Uterus (tissue), 2 donors: ENCODE data around the gene PIAS2.

Source experiments
- POLR2A ChIP-seq, 2 donors: fragments of 450-650 bp; IDR thresholded peaks; one replicate each; pipeline ENCODE4 v1.6.1; 2016; ENCODE audit warnings: antibody characterized with exemption in 2 of 2, mild to moderate bottlenecking in 1 of 2, moderate library complexity in 1 of 2
- TF ChIP-seq, protein P1 (sequence below), 4 experiments: fragments of 200-600 bp in 2 of 4; fragments of 450-650 bp in 2 of 4; sonication (generic) in 2 of 4; IDR thresholded peaks; one replicate each; pipeline ENCODE4 v1.5.1; 2016 to 2019; ENCODE audit warnings: antibody characterized with exemption in 4 of 4, mild to moderate bottlenecking in 2 of 4, moderate library complexity in 1 of 4

DNA sequence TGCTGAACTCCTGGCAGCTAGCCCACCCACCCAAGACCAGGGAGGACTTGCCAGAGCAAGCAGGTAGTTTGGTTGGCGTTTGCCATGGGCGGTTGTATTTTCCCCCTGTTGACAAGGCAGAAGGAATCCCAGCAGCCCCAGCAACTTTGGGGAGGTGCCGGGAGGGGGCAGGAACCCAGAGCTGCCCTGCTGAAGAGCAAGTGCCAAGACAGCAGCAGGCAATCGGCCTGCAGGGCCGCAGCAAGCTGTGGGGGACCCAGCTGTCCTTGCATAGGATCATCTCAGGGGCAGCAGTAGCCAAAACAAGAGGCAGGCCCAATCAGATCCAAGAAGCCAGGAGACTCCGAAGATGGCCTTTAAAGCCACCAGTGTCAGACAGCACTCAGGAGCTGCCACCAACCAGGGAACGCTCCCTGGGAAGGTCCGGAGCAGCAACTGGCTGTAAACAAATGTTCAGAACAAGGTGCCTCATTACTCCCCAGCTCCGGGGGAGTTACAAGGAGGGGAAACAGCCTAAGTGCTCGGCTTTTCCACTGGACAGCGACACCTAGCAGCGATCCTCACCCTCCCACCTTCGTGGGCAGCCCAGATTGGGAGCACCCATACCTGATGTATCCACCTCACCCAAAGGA is 162.5 kb downstream of the PIAS2 start:
- TF ChIP-seq, protein P1, sequence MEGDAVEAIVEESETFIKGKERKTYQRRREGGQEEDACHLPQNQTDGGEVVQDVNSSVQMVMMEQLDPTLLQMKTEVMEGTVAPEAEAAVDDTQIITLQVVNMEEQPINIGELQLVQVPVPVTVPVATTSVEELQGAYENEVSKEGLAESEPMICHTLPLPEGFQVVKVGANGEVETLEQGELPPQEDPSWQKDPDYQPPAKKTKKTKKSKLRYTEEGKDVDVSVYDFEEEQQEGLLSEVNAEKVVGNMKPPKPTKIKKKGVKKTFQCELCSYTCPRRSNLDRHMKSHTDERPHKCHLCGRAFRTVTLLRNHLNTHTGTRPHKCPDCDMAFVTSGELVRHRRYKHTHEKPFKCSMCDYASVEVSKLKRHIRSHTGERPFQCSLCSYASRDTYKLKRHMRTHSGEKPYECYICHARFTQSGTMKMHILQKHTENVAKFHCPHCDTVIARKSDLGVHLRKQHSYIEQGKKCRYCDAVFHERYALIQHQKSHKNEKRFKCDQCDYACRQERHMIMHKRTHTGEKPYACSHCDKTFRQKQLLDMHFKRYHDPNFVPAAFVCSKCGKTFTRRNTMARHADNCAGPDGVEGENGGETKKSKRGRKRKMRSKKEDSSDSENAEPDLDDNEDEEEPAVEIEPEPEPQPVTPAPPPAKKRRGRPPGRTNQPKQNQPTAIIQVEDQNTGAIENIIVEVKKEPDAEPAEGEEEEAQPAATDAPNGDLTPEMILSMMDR (IDR thresholded peaks at IDR 0.05) = no peak
- no peak for TF ChIP-seq POLR2A (IDR thresholded peaks at IDR 0.05)
